Measurements from ENCODE around the gene HEATR5A. TPM values are rescaled to one million over a fixed set of nuclear protein-coding genes. Genes with fewer than 3 reads are reported as not detected.

The HEATR5A gene
- total RNA-seq, 2 donors from 2014 or later = 31.7 to 36.4 TPM

DNA sequence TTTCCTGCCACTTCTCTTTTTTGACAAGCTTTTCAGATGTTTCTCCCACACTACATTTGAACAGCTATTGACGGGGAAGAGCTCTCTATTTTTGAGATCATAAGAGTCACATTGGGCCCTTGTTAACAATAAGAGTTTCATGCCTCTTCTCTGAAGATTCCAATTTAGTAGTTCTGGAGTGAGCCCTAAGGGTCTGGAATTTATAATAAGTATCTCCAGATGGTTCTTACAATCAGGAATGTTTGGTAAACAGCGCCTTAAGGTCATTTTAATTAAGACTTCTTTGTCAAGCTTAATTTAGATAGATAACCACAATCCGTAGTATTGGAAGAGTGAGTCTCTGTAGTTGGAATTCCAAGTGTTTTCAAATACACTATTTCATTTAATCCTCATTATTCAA, 152.1 kb downstream of the HEATR5A start:
- H3K4me3 Mint-ChIP-seq = no peak overlapping the region
- WGBS, 2 experiments (ENCODE audit: insufficient coverage in 1 of 2, insufficient read length in 1 of 2) = 94% methylated on average over 2 of the region's 3 CpGs; no CpG with 5 or more reads in 1 of the 2 experiments
- no peaks in the 10 kb centered on the region for H3K36me3 ChIP-seq (ENCODE audit: control insufficient read depth, insufficient read depth, low read length)
- no peak overlapping the region for H3K27ac ChIP-seq (ENCODE audit: low read depth, low read length)
- H3K4me3 ChIP-seq (ENCODE audit: low read length) = no peak overlapping the region
- H3K27me3 ChIP-seq (ENCODE audit: control insufficient read depth, insufficient read depth, low read length, poor library complexity, severe bottlenecking) = no peaks in the 10 kb centered on the region
- H3K4me1 ChIP-seq (ENCODE audit: control insufficient read depth, insufficient read depth, low read length) = no peaks in the 10 kb centered on the region
- no peak overlapping the region for H3K9ac ChIP-seq (ENCODE audit: extremely low read depth, low read length, poor library complexity, severe bottlenecking)
- TF ChIP-seq, protein P1, sequence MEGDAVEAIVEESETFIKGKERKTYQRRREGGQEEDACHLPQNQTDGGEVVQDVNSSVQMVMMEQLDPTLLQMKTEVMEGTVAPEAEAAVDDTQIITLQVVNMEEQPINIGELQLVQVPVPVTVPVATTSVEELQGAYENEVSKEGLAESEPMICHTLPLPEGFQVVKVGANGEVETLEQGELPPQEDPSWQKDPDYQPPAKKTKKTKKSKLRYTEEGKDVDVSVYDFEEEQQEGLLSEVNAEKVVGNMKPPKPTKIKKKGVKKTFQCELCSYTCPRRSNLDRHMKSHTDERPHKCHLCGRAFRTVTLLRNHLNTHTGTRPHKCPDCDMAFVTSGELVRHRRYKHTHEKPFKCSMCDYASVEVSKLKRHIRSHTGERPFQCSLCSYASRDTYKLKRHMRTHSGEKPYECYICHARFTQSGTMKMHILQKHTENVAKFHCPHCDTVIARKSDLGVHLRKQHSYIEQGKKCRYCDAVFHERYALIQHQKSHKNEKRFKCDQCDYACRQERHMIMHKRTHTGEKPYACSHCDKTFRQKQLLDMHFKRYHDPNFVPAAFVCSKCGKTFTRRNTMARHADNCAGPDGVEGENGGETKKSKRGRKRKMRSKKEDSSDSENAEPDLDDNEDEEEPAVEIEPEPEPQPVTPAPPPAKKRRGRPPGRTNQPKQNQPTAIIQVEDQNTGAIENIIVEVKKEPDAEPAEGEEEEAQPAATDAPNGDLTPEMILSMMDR (conservative IDR thresholded peaks at IDR 0.05) = no peak
- H3K4me1 Mint-ChIP-seq = no peaks in the 10 kb centered on the region
- peaks cover 28% of the 10 kb centered on the region for H3K9me3 ChIP-seq (ENCODE audit: control insufficient read depth, low read length)
- H3K27me3 Mint-ChIP-seq (ENCODE audit: insufficient read depth) = no peaks in the 10 kb centered on the region
- peaks cover 4% of the 10 kb centered on the region for H3K36me3 Mint-ChIP-seq (ENCODE audit: low read depth)
- peaks cover 43% of the 10 kb centered on the region for H3K9me3 Mint-ChIP-seq
- H3K27ac Mint-ChIP-seq = no peak overlapping the region
- DNase-seq = no peak

DNA sequence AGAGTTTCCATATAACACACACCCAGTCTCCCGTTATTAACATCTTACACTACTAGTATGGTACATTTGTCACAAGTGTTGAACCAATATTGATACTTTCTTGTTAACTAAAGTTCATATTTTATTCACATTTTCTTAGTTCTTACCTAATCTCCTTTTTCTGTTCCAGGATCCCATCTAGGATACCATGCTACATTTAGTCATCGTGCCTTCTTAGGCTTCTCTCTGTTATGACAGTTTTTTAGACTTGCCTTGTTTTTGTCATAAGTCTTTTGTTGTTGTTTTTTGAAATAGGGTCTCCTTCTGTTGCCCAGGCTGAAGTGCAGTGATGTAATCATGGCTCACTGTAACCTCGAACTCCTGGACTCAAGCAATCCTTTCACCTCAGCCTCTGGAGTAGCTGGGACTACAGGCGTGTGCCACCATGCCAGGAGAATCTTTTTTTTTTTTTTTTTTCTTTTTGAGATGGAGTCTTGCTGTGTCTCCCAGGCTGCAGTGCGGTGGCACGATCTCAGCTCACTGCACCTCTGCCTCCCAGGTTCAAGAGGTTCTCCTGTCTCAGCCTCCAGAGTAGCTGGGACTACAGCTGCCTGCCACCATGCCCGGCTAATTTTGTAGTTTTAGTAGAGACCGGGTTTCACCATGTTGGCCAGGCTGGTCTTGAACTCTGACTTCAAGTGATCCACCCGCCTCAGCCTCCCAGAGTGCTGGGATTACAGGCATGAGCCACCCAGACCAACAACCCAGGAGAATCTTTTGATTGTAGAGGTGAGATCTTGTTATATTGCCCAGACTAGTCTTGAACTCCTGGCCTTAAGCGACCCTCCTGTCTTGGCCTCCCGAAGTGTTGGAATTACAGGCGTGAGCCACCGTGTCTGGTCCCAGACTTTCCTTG, 153.7 kb downstream of the HEATR5A start:
- Mint-ChIP-seq H3K27ac (no peak overlapping the region), H3K4me3 (no peak overlapping the region), H3K36me3 (ENCODE audit: low read depth) (peaks cover 2% of the 10 kb centered on the region), H3K4me1 (no peaks in the 10 kb centered on the region), H3K27me3 (ENCODE audit: insufficient read depth) (no peaks in the 10 kb centered on the region), H3K9me3 (peaks cover 32% of the 10 kb centered on the region)
- no peak overlapping the region for H3K4me3 ChIP-seq (ENCODE audit: low read length)
- H3K27me3 ChIP-seq (ENCODE audit: control insufficient read depth, insufficient read depth, low read length, poor library complexity, severe bottlenecking) = no peaks in the 10 kb centered on the region
- no peaks in the 10 kb centered on the region for H3K4me1 ChIP-seq (ENCODE audit: control insufficient read depth, insufficient read depth, low read length)
- H3K9me3 ChIP-seq (ENCODE audit: control insufficient read depth, low read length) = peaks cover 26% of the 10 kb centered on the region
- TF ChIP-seq, protein P1 (conservative IDR thresholded peaks at IDR 0.05) = no peak
- WGBS, 2 experiments (ENCODE audit: insufficient coverage in 1 of 2, insufficient read length in 1 of 2) = 86 to 93% methylated on average over 8 to 13 of the region's 13 CpGs
- H3K9ac ChIP-seq (ENCODE audit: extremely low read depth, low read length, poor library complexity, severe bottlenecking) = no peak overlapping the region
- H3K27ac ChIP-seq (ENCODE audit: low read depth, low read length) = no peak overlapping the region
- H3K36me3 ChIP-seq (ENCODE audit: control insufficient read depth, insufficient read depth, low read length) = no peaks in the 10 kb centered on the region
- DNase-seq = no peak

DNA sequence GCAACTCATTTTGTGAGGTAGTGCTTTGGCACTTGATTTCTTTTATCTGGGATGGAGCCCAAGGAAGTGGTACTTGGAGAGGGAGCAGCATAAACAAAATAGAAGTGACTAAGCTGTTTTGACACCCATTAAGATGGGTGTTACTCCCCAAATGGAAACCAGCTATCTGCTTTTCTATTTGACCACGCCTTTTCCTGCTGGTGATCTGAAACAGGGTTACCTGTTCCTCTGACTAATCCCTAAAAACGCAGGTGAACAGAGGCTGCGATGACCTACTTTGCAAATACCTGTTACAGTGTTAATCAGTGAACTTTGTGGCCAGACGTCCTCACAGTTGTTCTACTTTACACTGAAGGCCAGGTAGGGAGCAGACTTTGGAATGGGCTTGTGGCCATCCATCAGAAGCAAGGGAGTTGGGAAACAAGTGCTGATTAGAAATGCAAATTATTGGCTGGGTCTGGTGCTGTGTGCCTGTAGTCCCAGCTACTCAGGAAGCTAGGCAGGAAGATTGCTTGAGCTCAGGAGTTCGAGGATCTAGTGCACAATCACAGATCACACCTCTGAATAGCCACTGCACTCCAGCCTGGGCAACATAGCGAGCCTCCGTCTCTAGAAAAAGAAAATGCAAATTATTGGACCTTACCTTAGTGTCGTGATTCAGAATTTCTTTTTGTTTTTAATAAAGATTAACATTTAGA, 154.5 kb downstream of the HEATR5A start:
- H3K27ac ChIP-seq (ENCODE audit: low read depth, low read length) = no peak overlapping the region
- TF ChIP-seq, protein P1 (conservative IDR thresholded peaks at IDR 0.05) = no peak
- Mint-ChIP-seq H3K27ac (no peak overlapping the region), H3K4me3 (no peak overlapping the region), H3K9me3 (peaks cover 26% of the 10 kb centered on the region), H3K4me1 (no peaks in the 10 kb centered on the region), H3K36me3 (ENCODE audit: low read depth) (no peaks in the 10 kb centered on the region), H3K27me3 (ENCODE audit: insufficient read depth) (no peaks in the 10 kb centered on the region)
- no peaks in the 10 kb centered on the region for H3K36me3 ChIP-seq (ENCODE audit: control insufficient read depth, insufficient read depth, low read length)
- WGBS, 2 experiments (ENCODE audit: insufficient coverage in 1 of 2, insufficient read length in 1 of 2) = 86 to 91% methylated on average over 5 to 7 of the region's 8 CpGs
- no peak overlapping the region for H3K4me3 ChIP-seq (ENCODE audit: low read length)
- no peaks in the 10 kb centered on the region for H3K4me1 ChIP-seq (ENCODE audit: control insufficient read depth, insufficient read depth, low read length)
- DNase-seq = no peak
- no peak overlapping the region for H3K9ac ChIP-seq (ENCODE audit: extremely low read depth, low read length, poor library complexity, severe bottlenecking)
- peaks cover 18% of the 10 kb centered on the region for H3K9me3 ChIP-seq (ENCODE audit: control insufficient read depth, low read length)
- no peaks in the 10 kb centered on the region for H3K27me3 ChIP-seq (ENCODE audit: control insufficient read depth, insufficient read depth, low read length, poor library complexity, severe bottlenecking)

Data from endodermal cell (in vitro differentiated cells).